ENCODE results near the gene COL6A5. TPM values are rescaled to one million over a fixed set of nuclear protein-coding genes. Genes with fewer than 3 reads are reported as not detected.

Gene COL6A5
- total and polyA plus RNA-seq, 9 of the 15 experiments (the other 6 are each of a cell fraction or from before 2014, with no cell fraction given): 1.5 to 9.7 (median 5.6) TPM

DNA sequence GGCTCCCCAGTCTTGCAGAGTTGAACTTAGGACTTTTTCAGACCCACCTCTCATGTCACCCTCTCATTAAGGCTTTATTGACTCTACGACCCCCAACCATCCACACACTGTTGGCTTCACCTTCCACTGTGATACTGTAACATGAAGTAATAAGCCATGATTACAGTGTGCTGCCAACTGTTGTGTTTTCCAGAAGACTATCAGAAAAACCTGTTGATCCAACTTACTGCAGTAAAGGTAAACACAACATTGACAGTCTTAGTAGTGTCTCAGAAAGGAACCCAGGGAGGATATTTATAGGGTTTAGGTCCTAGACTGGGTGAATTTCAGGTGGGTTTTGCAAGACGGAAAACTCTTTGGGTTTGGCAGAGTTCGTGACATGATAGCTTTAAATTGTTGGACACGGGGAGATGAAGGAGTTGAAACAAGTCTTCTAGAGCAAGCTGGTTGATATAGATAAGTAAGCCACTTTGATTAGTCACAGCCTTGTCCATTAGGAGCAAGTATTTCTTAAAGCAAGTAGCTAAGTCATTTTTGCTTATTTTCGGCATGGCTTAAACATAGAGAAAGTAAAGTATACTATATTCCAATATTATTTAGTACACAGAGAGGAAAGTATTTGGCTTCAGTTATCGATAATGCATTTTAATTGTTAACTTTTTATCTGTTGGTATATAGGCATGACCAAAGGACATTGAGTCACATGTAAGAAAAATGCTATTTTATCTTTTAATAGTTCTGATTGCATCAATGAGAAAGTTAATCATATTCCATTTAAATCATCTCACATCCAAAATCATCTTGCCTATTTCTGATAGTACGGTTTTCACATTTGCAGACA lies 2.4 kb upstream of the COL6A5 start (continued):
- TF ChIP-seq DPF2 (IDR thresholded peaks at IDR 0.05): peak; percentile 96
- TF ChIP-seq, protein P1, sequence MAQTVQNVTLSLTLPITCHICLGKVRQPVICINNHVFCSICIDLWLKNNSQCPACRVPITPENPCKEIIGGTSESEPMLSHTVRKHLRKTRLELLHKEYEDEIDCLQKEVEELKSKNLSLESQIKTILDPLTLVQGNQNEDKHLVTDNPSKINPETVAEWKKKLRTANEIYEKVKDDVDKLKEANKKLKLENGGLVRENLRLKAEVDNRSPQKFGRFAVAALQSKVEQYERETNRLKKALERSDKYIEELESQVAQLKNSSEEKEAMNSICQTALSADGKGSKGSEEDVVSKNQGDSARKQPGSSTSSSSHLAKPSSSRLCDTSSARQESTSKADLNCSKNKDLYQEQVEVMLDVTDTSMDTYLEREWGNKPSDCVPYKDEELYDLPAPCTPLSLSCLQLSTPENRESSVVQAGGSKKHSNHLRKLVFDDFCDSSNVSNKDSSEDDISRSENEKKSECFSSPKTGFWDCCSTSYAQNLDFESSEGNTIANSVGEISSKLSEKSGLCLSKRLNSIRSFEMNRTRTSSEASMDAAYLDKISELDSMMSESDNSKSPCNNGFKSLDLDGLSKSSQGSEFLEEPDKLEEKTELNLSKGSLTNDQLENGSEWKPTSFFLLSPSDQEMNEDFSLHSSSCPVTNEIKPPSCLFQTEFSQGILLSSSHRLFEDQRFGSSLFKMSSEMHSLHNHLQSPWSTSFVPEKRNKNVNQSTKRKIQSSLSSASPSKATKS (CRISPR knock-in tag; IDR thresholded peaks at IDR 0.05): no peak
- TF ChIP-seq HES1 (IDR thresholded peaks at IDR 0.05; ENCODE audit: low read depth): no peak
- TF ChIP-seq ZNF76 (CRISPR knock-in tag; IDR thresholded peaks at IDR 0.05; ENCODE audit: borderline replicate concordance): no peak
- TF ChIP-seq HMG20A (CRISPR knock-in tag; conservative IDR thresholded peaks at IDR 0.05): no peak
- TF ChIP-seq ZNF717 (CRISPR knock-in tag; IDR thresholded peaks at IDR 0.05): no peak
- TF ChIP-seq ZC3H4 (CRISPR knock-in tag; IDR thresholded peaks at IDR 0.05; ENCODE audit: borderline replicate concordance): no peak
- TF ChIP-seq ZNF507 (tag; conservative IDR thresholded peaks at IDR 0.05): no peak
- TF ChIP-seq, protein P2, sequence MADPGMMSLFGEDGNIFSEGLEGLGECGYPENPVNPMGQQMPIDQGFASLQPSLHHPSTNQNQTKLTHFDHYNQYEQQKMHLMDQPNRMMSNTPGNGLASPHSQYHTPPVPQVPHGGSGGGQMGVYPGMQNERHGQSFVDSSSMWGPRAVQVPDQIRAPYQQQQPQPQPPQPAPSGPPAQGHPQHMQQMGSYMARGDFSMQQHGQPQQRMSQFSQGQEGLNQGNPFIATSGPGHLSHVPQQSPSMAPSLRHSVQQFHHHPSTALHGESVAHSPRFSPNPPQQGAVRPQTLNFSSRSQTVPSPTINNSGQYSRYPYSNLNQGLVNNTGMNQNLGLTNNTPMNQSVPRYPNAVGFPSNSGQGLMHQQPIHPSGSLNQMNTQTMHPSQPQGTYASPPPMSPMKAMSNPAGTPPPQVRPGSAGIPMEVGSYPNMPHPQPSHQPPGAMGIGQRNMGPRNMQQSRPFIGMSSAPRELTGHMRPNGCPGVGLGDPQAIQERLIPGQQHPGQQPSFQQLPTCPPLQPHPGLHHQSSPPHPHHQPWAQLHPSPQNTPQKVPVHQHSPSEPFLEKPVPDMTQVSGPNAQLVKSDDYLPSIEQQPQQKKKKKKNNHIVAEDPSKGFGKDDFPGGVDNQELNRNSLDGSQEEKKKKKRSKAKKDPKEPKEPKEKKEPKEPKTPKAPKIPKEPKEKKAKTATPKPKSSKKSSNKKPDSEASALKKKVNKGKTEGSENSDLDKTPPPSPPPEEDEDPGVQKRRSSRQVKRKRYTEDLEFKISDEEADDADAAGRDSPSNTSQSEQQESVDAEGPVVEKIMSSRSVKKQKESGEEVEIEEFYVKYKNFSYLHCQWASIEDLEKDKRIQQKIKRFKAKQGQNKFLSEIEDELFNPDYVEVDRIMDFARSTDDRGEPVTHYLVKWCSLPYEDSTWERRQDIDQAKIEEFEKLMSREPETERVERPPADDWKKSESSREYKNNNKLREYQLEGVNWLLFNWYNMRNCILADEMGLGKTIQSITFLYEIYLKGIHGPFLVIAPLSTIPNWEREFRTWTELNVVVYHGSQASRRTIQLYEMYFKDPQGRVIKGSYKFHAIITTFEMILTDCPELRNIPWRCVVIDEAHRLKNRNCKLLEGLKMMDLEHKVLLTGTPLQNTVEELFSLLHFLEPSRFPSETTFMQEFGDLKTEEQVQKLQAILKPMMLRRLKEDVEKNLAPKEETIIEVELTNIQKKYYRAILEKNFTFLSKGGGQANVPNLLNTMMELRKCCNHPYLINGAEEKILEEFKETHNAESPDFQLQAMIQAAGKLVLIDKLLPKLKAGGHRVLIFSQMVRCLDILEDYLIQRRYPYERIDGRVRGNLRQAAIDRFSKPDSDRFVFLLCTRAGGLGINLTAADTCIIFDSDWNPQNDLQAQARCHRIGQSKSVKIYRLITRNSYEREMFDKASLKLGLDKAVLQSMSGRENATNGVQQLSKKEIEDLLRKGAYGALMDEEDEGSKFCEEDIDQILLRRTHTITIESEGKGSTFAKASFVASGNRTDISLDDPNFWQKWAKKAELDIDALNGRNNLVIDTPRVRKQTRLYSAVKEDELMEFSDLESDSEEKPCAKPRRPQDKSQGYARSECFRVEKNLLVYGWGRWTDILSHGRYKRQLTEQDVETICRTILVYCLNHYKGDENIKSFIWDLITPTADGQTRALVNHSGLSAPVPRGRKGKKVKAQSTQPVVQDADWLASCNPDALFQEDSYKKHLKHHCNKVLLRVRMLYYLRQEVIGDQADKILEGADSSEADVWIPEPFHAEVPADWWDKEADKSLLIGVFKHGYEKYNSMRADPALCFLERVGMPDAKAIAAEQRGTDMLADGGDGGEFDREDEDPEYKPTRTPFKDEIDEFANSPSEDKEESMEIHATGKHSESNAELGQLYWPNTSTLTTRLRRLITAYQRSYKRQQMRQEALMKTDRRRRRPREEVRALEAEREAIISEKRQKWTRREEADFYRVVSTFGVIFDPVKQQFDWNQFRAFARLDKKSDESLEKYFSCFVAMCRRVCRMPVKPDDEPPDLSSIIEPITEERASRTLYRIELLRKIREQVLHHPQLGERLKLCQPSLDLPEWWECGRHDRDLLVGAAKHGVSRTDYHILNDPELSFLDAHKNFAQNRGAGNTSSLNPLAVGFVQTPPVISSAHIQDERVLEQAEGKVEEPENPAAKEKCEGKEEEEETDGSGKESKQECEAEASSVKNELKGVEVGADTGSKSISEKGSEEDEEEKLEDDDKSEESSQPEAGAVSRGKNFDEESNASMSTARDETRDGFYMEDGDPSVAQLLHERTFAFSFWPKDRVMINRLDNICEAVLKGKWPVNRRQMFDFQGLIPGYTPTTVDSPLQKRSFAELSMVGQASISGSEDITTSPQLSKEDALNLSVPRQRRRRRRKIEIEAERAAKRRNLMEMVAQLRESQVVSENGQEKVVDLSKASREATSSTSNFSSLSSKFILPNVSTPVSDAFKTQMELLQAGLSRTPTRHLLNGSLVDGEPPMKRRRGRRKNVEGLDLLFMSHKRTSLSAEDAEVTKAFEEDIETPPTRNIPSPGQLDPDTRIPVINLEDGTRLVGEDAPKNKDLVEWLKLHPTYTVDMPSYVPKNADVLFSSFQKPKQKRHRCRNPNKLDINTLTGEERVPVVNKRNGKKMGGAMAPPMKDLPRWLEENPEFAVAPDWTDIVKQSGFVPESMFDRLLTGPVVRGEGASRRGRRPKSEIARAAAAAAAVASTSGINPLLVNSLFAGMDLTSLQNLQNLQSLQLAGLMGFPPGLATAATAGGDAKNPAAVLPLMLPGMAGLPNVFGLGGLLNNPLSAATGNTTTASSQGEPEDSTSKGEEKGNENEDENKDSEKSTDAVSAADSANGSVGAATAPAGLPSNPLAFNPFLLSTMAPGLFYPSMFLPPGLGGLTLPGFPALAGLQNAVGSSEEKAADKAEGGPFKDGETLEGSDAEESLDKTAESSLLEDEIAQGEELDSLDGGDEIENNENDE (IDR thresholded peaks at IDR 0.05; ENCODE audit: low read depth, low read length): no peak
- TF ChIP-seq POU5F1 (IDR thresholded peaks at IDR 0.05; ENCODE audit: borderline replicate concordance, low read depth, low read length, partially characterized antibody): no peak
- no peak for TF ChIP-seq ZNF668 (CRISPR knock-in tag; IDR thresholded peaks at IDR 0.05)
- peak; percentile 70; the same call in 1 of the 2 replicates for TF ChIP-seq GATAD2A (IDR thresholded peaks at IDR 0.05)
- peak; percentile 93 for TF ChIP-seq LEF1 (IDR thresholded peaks at IDR 0.05)
- TF ChIP-seq HNRNPH1 (optimal IDR thresholded peaks at IDR 0.05; ENCODE audit: low read depth, low read length): no peak

Data from K562 (cell line).